NCI-H2171 (cell line): ENCODE data around the gene GIPC1.
"Not testable (repeated sequence)": the region's sequence is repeated elsewhere in the genome, so short reads cannot be mapped to it uniquely, and the experiment has no call there.

Experiments
- DNase-seq: peaks from one replicate; lab custom pipeline; 2025; lab: John Stamatoyannopoulos, UW

Gene GIPC1

GRCh38 chr19:14470031-14470876 is 25.7 kb downstream of the GIPC1 start:
- no peak for DNase-seq

- DNase-seq, result no peak
Measured at GRCh38 chr19:14467816-14468215, 28.1 kb downstream of the GIPC1 start.

GRCh38 chr19:14467391-14467790 is 28.5 kb downstream of the GIPC1 start:
- no peak for DNase-seq

- DNase-seq, result no peak
Measured at GRCh38 chr19:14463747-14464146, 32.2 kb downstream of the GIPC1 start.

- not testable (repeated sequence) for DNase-seq
Measured at GRCh38 chr19:14462401-14462800, 33.5 kb downstream of the GIPC1 start.

- no peak for DNase-seq
Measured at GRCh38 chr19:14460935-14461334, 35.0 kb downstream of the GIPC1 start.

- no peak for DNase-seq
Measured at GRCh38 chr19:14459703-14460102, 36.2 kb downstream of the GIPC1 start.

GRCh38 chr19:14452303-14452702 is 43.6 kb downstream of the GIPC1 start:
- DNase-seq, result not testable (repeated sequence)

GRCh38 chr19:14450876-14451275 is 45.1 kb downstream of the GIPC1 start:
- DNase-seq, result no peak

- no peak for DNase-seq
Measured at GRCh38 chr19:14450168-14450874, 45.6 kb downstream of the GIPC1 start.

GRCh38 chr19:14449321-14449720 is 46.6 kb downstream of the GIPC1 start:
- no peak for DNase-seq

- DNase-seq, result no peak
Measured at GRCh38 chr19:14446336-14447036, 49.4 kb downstream of the GIPC1 start.

GRCh38 chr19:14443632-14444216 is 52.2 kb downstream of the GIPC1 start:
- no peak for DNase-seq

GRCh38 chr19:14442891-14443631 is 52.9 kb downstream of the GIPC1 start:
- no peak for DNase-seq

GRCh38 chr19:14441041-14441938 is 54.6 kb downstream of the GIPC1 start:
- DNase-seq, result no peak

GRCh38 chr19:14440049-14440448 is 55.9 kb downstream of the GIPC1 start:
- no peak for DNase-seq

- DNase-seq, result no peak
Measured at GRCh38 chr19:14439014-14439413, 56.9 kb downstream of the GIPC1 start.

- no peak for DNase-seq
Measured at GRCh38 chr19:14437578-14438140, 58.3 kb downstream of the GIPC1 start.

GRCh38 chr19:14435320-14436050 is 60.4 kb downstream of the GIPC1 start:
- DNase-seq, result no peak
